ENCODE results near the gene TPST2.

TPST2 gene

GRCh38 chr22:26525946-26526564 lies 63.9 kb downstream of the TPST2 start:
- no peak overlapping the region for H3K27ac ChIP-seq
- DNase-seq: no peak

GRCh38 chr22:26524870-26525269 lies 65.1 kb downstream of the TPST2 start:
- intact Hi-C loops (cut with DNase I; ENCODE audit: low total_unique reads): no loop called here
- no peaks in the 10 kb centered on the region for H3K9me3 ChIP-seq
- H3K4me1 ChIP-seq: peaks cover 0 to 29% (median 1%) of the 10 kb centered on the region in 4 donors
- peaks cover 0 to 23% (median 14%) of the 10 kb centered on the region in 3 donors for H3K36me3 ChIP-seq
- no peaks in the 10 kb centered on the region for H3K27me3 ChIP-seq
- no peak overlapping the region for H3K4me3 ChIP-seq
- no peak for DNase-seq
- no peak for TF ChIP-seq CTCF (IDR thresholded peaks at IDR 0.05)
- H3K27ac ChIP-seq: no peak overlapping the region

More at GRCh38 chr22:26525946-26526564, 63.9 kb downstream of the TPST2 start:
- TF ChIP-seq CTCF (IDR thresholded peaks at IDR 0.05): no peak
- intact Hi-C loops (cut with DNase I; ENCODE audit: low total_unique reads): no loop called here
- Histone ChIP-seq H3K36me3 (peaks cover 0 to 26% (median 19%) of the 10 kb centered on the region in 3 donors), H3K4me3 (no peak overlapping the region), H3K9me3 (no peaks in the 10 kb centered on the region), H3K4me1 (peaks cover 0 to 29% (median 1%) of the 10 kb centered on the region in 4 donors), H3K27me3 (no peaks in the 10 kb centered on the region)

DNA sequence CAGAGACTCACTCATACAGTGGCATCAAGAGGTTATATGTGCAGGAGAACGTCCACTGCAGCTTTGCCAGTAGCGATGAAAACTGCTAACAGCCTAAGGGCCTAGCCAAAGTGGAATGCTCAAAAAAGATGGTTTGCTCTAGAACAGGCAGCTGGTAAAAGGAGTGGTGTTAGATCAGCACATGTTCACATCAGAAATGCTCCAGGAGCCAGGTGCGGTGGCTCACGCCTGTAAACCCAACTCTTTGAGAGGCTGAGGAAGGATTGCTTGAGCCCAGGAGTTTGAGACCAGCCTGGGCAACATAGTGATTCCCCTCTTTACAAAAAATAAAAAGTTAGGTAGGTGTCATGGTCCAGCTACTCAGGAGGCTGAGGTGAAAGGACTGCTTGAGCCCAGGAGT lies 67.3 kb downstream of the TPST2 start:
- Histone ChIP-seq H3K36me3 (peaks cover 0 to 20% (median 14%) of the 10 kb centered on the region in 3 donors), H3K27me3 (no peaks in the 10 kb centered on the region), H3K4me1 (peaks cover 0 to 8% (median 0%) of the 10 kb centered on the region in 4 donors), H3K4me3 (no peak overlapping the region), H3K27ac (no peak overlapping the region), H3K9me3 (no peaks in the 10 kb centered on the region)
- no peak for DNase-seq
- no peak for TF ChIP-seq CTCF (IDR thresholded peaks at IDR 0.05)
- intact Hi-C loops (cut with DNase I; ENCODE audit: low total_unique reads): no loop called here

DNA sequence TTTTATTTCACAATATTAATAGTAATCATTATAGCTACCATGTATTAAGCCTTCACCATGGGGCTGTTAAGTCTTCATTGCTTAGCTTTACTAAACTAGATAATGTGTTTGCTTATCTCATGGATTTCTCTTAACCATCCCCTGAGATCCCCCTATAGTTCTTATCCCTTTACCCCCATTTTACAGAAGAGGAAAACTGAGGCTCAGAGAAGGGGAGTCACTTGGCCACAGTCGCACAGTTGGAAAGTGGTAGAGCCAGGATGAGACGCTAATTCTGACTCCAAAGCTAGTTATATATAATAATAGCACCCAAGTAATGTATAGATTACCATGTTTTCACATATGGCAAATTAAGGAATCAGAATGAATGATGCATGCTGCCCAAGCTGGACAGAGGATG lies 67.9 kb downstream of the TPST2 start:
- no peak for DNase-seq
- peaks cover 0 to 3% (median 0%) of the 10 kb centered on the region in 4 donors for H3K4me1 ChIP-seq
- no peak for TF ChIP-seq CTCF (IDR thresholded peaks at IDR 0.05)
- H3K27ac ChIP-seq: no peak overlapping the region
- H3K27me3 ChIP-seq: no peaks in the 10 kb centered on the region
- intact Hi-C loops (cut with DNase I; ENCODE audit: low total_unique reads): no loop called here
- no peaks in the 10 kb centered on the region for H3K9me3 ChIP-seq
- H3K36me3 ChIP-seq: peaks cover 0 to 18% (median 14%) of the 10 kb centered on the region in 3 donors
- no peak overlapping the region for H3K4me3 ChIP-seq

DNA sequence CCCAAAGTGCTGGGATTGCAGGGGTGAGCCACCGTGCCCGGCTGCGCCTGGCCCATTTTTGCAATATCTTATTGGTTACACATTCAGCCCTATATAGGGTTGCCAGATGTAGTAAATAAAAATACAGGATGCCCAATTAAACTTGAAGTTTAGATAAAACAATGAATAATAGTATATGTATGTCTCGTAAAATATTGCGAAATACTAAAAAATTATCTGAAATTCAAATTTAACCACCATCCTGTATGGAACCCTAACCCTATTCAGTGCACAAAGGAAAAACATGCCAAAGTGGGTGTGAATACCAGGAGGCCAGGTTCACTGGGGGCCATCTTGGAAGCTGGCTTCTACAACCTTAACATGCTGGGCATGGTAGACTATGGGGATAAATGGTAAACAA lies 72.5 kb downstream of the TPST2 start:
- DNase-seq: no peak
- Histone ChIP-seq H3K9me3 (no peaks in the 10 kb centered on the region), H3K36me3 (no peaks in the 10 kb centered on the region), H3K27me3 (no peaks in the 10 kb centered on the region), H3K27ac (no peak overlapping the region), H3K4me3 (no peak overlapping the region), H3K4me1 (peaks cover 0 to 14% (median 4%) of the 10 kb centered on the region in 4 donors)
- TF ChIP-seq CTCF (IDR thresholded peaks at IDR 0.05): no peak
- intact Hi-C loops (cut with DNase I; ENCODE audit: low total_unique reads): no loop called here

All from tibial artery (tissue), 4 donors.